ENCODE data around the gene ZNRF4.

GRCh38 chr19:5439452-5439851, 15.8 kb upstream of the ZNRF4 start:
- TF ChIP-seq CTCF (IDR thresholded peaks at IDR 0.05; ENCODE audit: insufficient read depth, low read length, poor library complexity, severe bottlenecking) (no peak), EZH2phosphoT487 (conservative IDR thresholded peaks at IDR 0.05; ENCODE audit: low read length) (no peak)

Data from SU-DHL-6 (cell line).